Immature natural killer cell (primary cell): ENCODE measurements around the gene BDH1. TPM values are rescaled to one million over a fixed set of nuclear protein-coding genes. Genes with fewer than 3 reads are reported as not detected.

Experiments
- DNase-seq, 3 donors: peaks; one replicate each; pipeline ENCODE4 v3.0.0; 2022; ENCODE audit warnings: mixed read lengths in 1 of 3
- H3K27ac Mint-ChIP-seq, 6 donors: one replicate each; pipeline ENCODE4 v1.8.0; 2020; ENCODE audit warnings: mixed read lengths in 6 of 6, mild to moderate bottlenecking in 5 of 6, inconsistent platforms in 4 of 6, moderate library complexity in 3 of 6
- H3K27me3 Mint-ChIP-seq, 3 donors: one replicate each; pipeline ENCODE4 v1.8.0; 2020 to 2021; ENCODE audit warnings: low read depth in 3 of 3, mild to moderate bottlenecking in 3 of 3, mixed read lengths in 3 of 3, moderate library complexity in 3 of 3, inconsistent platforms in 1 of 3
- H3K36me3 Mint-ChIP-seq, 3 donors: one replicate each; pipeline ENCODE4 v1.8.0; 2020; ENCODE audit warnings: mixed read lengths in 3 of 3, inconsistent platforms in 2 of 3, mild to moderate bottlenecking in 2 of 3
- H3K4me1 Mint-ChIP-seq, 2 donors: one replicate each; pipeline ENCODE4 v1.8.0; 2020; ENCODE audit warnings: inconsistent platforms in 2 of 2, mild to moderate bottlenecking in 2 of 2, mixed read lengths in 2 of 2, moderate library complexity in 1 of 2
- H3K4me3 Mint-ChIP-seq, 5 donors: one replicate each; pipeline ENCODE4 v1.8.0; 2020; ENCODE audit warnings: mild to moderate bottlenecking in 5 of 5, mixed read lengths in 5 of 5, inconsistent platforms in 3 of 5, moderate library complexity in 3 of 5
- H3K9me3 Mint-ChIP-seq, 6 donors: one replicate each; pipeline ENCODE4 v1.8.0; 2020; ENCODE audit warnings: mild to moderate bottlenecking in 6 of 6, mixed read lengths in 6 of 6, inconsistent platforms in 4 of 6, moderate library complexity in 3 of 6
- polyA plus RNA-seq, 3 donors: library from polyadenylated mRNA; unstranded; fragments of 300-500 nt; fragmentation: Illumina TruSeq; gene quantifications; one replicate each; pipeline ENCODE4 v1.2.3, GENCODE V29; 2021

The BDH1 gene
- polyA plus RNA-seq, 3 donors from 2014 or later: 10.3 to 16.1 (median 14.2) TPM

GRCh38 chr3:197463279-197463678 is 92.5 kb downstream of the BDH1 start:
- Mint-ChIP-seq H3K9me3 (peaks cover 0 to 4% (median 0%) of the 10 kb centered on the region in 6 donors), H3K36me3 (no peaks in the 10 kb centered on the region), H3K4me3 (no peak overlapping the region), H3K4me1 (peaks cover 0 to under 1% of the 10 kb centered on the region in 2 donors), H3K27me3 (peaks cover 9 to 48% (median 29%) of the 10 kb centered on the region in 3 donors), H3K27ac (no peak overlapping the region)
- no peak for DNase-seq

- Mint-ChIP-seq H3K4me3 (no peak overlapping the region), H3K27ac (no peak overlapping the region), H3K36me3 (no peaks in the 10 kb centered on the region), H3K9me3 (peaks cover 0 to 4% (median 0%) of the 10 kb centered on the region in 6 donors), H3K27me3 (peaks cover 9 to 48% (median 30%) of the 10 kb centered on the region in 3 donors), H3K4me1 (peaks cover 0 to 3% of the 10 kb centered on the region in 2 donors)
- DNase-seq: no peak
Observed at GRCh38 chr3:197462808-197463207, 93.0 kb downstream of the BDH1 start.

- Mint-ChIP-seq H3K9me3 (peaks cover 0 to 4% (median 0%) of the 10 kb centered on the region in 6 donors), H3K4me3 (no peak overlapping the region), H3K27me3 (peaks cover 4 to 51% (median 31%) of the 10 kb centered on the region in 3 donors), H3K36me3 (peaks cover 0 to 3% (median 0%) of the 10 kb centered on the region in 3 donors), H3K27ac (peak overlapping the region in 1 of 6 donors; percentile 53), H3K4me1 (peaks cover 17 to 18% of the 10 kb centered on the region in 2 donors)
- DNase-seq: no peak
Observed at GRCh38 chr3:197460639-197461038, 95.1 kb downstream of the BDH1 start.

- Mint-ChIP-seq H3K4me1 (peaks cover 21 to 23% of the 10 kb centered on the region in 2 donors), H3K27me3 (peaks cover 4 to 51% (median 31%) of the 10 kb centered on the region in 3 donors), H3K4me3 (no peak overlapping the region), H3K27ac (no peak overlapping the region), H3K36me3 (peaks cover 0 to 3% (median 0%) of the 10 kb centered on the region in 3 donors), H3K9me3 (peaks cover 0 to 6% (median 0%) of the 10 kb centered on the region in 6 donors)
- DNase-seq: no peak
Observed at GRCh38 chr3:197460002-197460401, 95.8 kb downstream of the BDH1 start.

Other genes with a start within 250 kb of the BDH1 start
- 10 to 100 TPM in 2 of 3 donors, 1 to 10 TPM in 1; 8.9 to 29.9 (median 10.9) TPM for gene RUBCN, start 180.9 kb upstream of the BDH1 start, polyA plus RNA-seq
- gene FYTTD1, start 193.9 kb upstream of the BDH1 start, polyA plus RNA-seq: 100 to 1,000 TPM; 103 to 144 (median 141) TPM
- 10 to 100 TPM in 1 of 3 donors, 1 to 10 TPM in 2; 4.5 to 26.3 (median 7.2) TPM for gene LRCH3, start 235.3 kb upstream of the BDH1 start, polyA plus RNA-seq